Measurements from ENCODE around the gene CDC5L. TPM values are rescaled to one million over a fixed set of nuclear protein-coding genes. Genes with fewer than 3 reads are reported as not detected.

Gene CDC5L
- polyA plus RNA-seq, 3 donors, result 4.9 to 10.2 (median 7.4) TPM

DNA sequence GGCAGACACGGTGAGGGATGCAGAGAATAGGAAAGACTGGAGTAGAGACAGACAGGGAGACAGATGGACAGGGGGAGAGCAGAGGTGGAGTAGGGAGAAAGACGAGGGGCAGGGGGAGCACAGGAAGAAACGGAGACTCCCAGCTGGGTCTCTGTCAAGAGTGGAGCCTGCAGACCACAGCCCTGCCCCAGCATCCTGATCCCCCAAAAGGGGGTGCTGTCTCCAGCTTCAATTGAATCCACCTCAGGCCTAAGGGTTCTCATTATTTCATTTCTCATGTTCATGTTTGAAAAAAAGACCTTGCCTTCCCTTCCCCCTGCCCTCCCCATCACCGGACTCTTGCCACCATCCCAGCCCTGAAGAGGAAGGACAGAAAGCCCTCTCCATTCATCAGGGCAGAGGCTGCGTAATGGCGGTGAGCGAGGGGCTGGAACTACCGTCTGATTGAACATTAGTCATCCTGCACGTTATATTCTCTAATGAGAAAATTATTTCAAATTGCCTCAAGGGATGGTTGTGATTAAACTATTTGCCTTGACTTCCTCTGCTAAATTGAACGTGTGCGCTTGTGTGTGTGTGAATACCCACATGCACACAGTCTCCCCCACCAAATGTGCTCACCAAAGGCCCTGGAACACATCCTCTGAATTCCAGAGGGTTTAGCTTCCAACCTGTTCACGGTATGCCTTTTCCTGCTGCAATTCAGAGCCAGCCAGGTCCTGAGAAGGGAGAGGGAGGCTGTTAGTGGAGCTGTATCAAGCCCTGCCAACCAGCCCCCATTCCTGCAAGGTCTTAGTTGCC lies 98.3 kb downstream of the CDC5L start:
- H3K9me3 Mint-ChIP-seq, result no peaks in the 10 kb centered on the region
- no peak for DNase-seq
- no peaks in the 10 kb centered on the region for H3K4me1 Mint-ChIP-seq
- peaks cover 11 to 17% (median 11%) of the 10 kb centered on the region in 3 donors for H3K27me3 Mint-ChIP-seq (ENCODE audit: low read depth in 3 of 3)
- no peak overlapping the region for H3K9ac ChIP-seq (ENCODE audit: insufficient read depth, low read length, poor library complexity, severe bottlenecking)
- H3K79me2 ChIP-seq (ENCODE audit: insufficient read depth, low read length), result no peaks in the 10 kb centered on the region
- WGBS (ENCODE audit: insufficient coverage), result 87% methylated on average over 3 of the region's 12 CpGs
- H2AFZ ChIP-seq (ENCODE audit: insufficient read depth, low read depth, low read length, poor library complexity, severe bottlenecking), result no peak overlapping the region
- no peak overlapping the region for H3K27ac Mint-ChIP-seq
- H3K27me3 ChIP-seq (ENCODE audit: control insufficient read depth in 2 of 2, insufficient read depth in 2 of 2, low read length in 2 of 2), result no peaks in the 10 kb centered on the region
- H3K4me3 ChIP-seq (replicated peaks in 1 of 3; ENCODE audit: low read depth in 2 of 3, low read length in 3 of 3), result no peak overlapping the region
- H3K4me3 Mint-ChIP-seq, result no peak overlapping the region
- H4K20me1 ChIP-seq (ENCODE audit: insufficient read depth, low read length), result no peaks in the 10 kb centered on the region
- intact Hi-C loops (cut with micrococcal nuclease), result no loop called here
- H3K36me3 Mint-ChIP-seq, result no peaks in the 10 kb centered on the region
- no peaks in the 10 kb centered on the region for H3K9me3 ChIP-seq (replicated peaks in 1 of 2; ENCODE audit: control insufficient read depth in 1 of 2, insufficient read depth in 1 of 2, low read length in 2 of 2)
- H3K4me1 ChIP-seq (ENCODE audit: control insufficient read depth in 1 of 2, insufficient read depth in 2 of 2, low read length in 2 of 2), result no peaks in the 10 kb centered on the region
- TF ChIP-seq CTCF (IDR thresholded peaks at IDR 0.05), result no peak
- H3K27ac ChIP-seq (ENCODE audit: low read depth in 1 of 2, low read length in 2 of 2), result no peak overlapping the region
- no peak overlapping the region for H3K4me2 ChIP-seq (replicated peaks; ENCODE audit: extremely low read depth, low read length, poor library complexity, severe bottlenecking)
- no peaks in the 10 kb centered on the region for H3K36me3 ChIP-seq (replicated peaks in 1 of 2; ENCODE audit: control insufficient read depth in 1 of 2, insufficient read depth in 2 of 2, low read length in 2 of 2)

DNA sequence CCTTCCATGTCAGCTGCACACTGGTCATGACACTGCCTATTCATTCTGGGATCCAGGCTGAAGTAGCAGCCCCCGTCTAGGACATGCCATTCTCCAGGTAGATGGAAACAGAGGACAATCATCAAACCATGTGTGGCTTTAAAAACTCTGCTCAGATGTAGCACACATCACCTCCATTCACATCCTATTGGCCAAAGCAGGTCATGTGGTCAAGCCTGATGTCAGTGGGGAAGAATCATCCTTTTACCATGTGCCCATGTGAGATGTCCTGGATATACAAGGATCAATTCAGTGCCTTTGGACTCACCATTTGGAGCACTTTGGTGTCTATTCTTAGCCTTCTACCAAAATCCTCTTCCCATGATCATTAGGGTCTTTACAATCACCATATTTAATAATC lies 99.5 kb downstream of the CDC5L start:
- no peak overlapping the region for H2AFZ ChIP-seq (ENCODE audit: insufficient read depth, low read depth, low read length, poor library complexity, severe bottlenecking)
- H3K4me3 ChIP-seq (replicated peaks in 1 of 3; ENCODE audit: low read depth in 2 of 3, low read length in 3 of 3), result no peak overlapping the region
- H3K9me3 ChIP-seq (replicated peaks in 1 of 2; ENCODE audit: control insufficient read depth in 1 of 2, insufficient read depth in 1 of 2, low read length in 2 of 2), result no peaks in the 10 kb centered on the region
- no peak overlapping the region for H3K4me2 ChIP-seq (replicated peaks; ENCODE audit: extremely low read depth, low read length, poor library complexity, severe bottlenecking)
- Mint-ChIP-seq H3K9me3 (no peaks in the 10 kb centered on the region), H3K27ac (no peak overlapping the region), H3K36me3 (no peaks in the 10 kb centered on the region), H3K4me1 (no peaks in the 10 kb centered on the region), H3K4me3 (no peak overlapping the region), H3K27me3 (ENCODE audit: low read depth in 3 of 3) (peaks cover 8 to 17% (median 9%) of the 10 kb centered on the region in 3 donors)
- no CpG with 5 or more reads among the region's 1 CpG for WGBS (ENCODE audit: insufficient coverage)
- no peak for DNase-seq
- H3K9ac ChIP-seq (ENCODE audit: insufficient read depth, low read length, poor library complexity, severe bottlenecking), result no peak overlapping the region
- H3K27ac ChIP-seq (ENCODE audit: low read depth in 1 of 2, low read length in 2 of 2), result no peak overlapping the region
- no peaks in the 10 kb centered on the region for H3K4me1 ChIP-seq (ENCODE audit: control insufficient read depth in 1 of 2, insufficient read depth in 2 of 2, low read length in 2 of 2)
- no peaks in the 10 kb centered on the region for H3K27me3 ChIP-seq (ENCODE audit: control insufficient read depth in 2 of 2, insufficient read depth in 2 of 2, low read length in 2 of 2)
- H3K79me2 ChIP-seq (ENCODE audit: insufficient read depth, low read length), result no peaks in the 10 kb centered on the region
- H4K20me1 ChIP-seq (ENCODE audit: insufficient read depth, low read length), result no peaks in the 10 kb centered on the region
- intact Hi-C loops (cut with micrococcal nuclease), result no loop called here
- TF ChIP-seq CTCF (IDR thresholded peaks at IDR 0.05), result no peak
- H3K36me3 ChIP-seq (replicated peaks in 1 of 2; ENCODE audit: control insufficient read depth in 1 of 2, insufficient read depth in 2 of 2, low read length in 2 of 2), result no peaks in the 10 kb centered on the region
